Immature natural killer cell (primary cell): ENCODE data around the gene RND3. TPM values are rescaled to one million over a fixed set of nuclear protein-coding genes. Genes with fewer than 3 reads are reported as not detected.

ENCODE experiments used
- DNase-seq, 3 donors: peaks; one replicate each; pipeline ENCODE4 v3.0.0; 2022; ENCODE audit warnings: mixed read lengths in 1 of 3
- H3K27ac Mint-ChIP-seq, 6 donors: one replicate each; pipeline ENCODE4 v1.8.0; 2020; ENCODE audit warnings: mixed read lengths in 6 of 6, mild to moderate bottlenecking in 5 of 6, inconsistent platforms in 4 of 6, moderate library complexity in 3 of 6
- H3K27me3 Mint-ChIP-seq, 3 donors: one replicate each; pipeline ENCODE4 v1.8.0; 2020 to 2021; ENCODE audit warnings: low read depth in 3 of 3, mild to moderate bottlenecking in 3 of 3, mixed read lengths in 3 of 3, moderate library complexity in 3 of 3, inconsistent platforms in 1 of 3
- H3K36me3 Mint-ChIP-seq, 3 donors: one replicate each; pipeline ENCODE4 v1.8.0; 2020; ENCODE audit warnings: mixed read lengths in 3 of 3, inconsistent platforms in 2 of 3, mild to moderate bottlenecking in 2 of 3
- H3K4me1 Mint-ChIP-seq, 2 donors: one replicate each; pipeline ENCODE4 v1.8.0; 2020; ENCODE audit warnings: inconsistent platforms in 2 of 2, mild to moderate bottlenecking in 2 of 2, mixed read lengths in 2 of 2, moderate library complexity in 1 of 2
- H3K4me3 Mint-ChIP-seq, 5 donors: one replicate each; pipeline ENCODE4 v1.8.0; 2020; ENCODE audit warnings: mild to moderate bottlenecking in 5 of 5, mixed read lengths in 5 of 5, inconsistent platforms in 3 of 5, moderate library complexity in 3 of 5
- H3K9me3 Mint-ChIP-seq, 6 donors: one replicate each; pipeline ENCODE4 v1.8.0; 2020; ENCODE audit warnings: mild to moderate bottlenecking in 6 of 6, mixed read lengths in 6 of 6, inconsistent platforms in 4 of 6, moderate library complexity in 3 of 6
- polyA plus RNA-seq, 3 donors: library from polyadenylated mRNA; unstranded; fragments of 300-500 nt; fragmentation: Illumina TruSeq; gene quantifications; one replicate each; pipeline ENCODE4 v1.2.3, GENCODE V29; 2021

RND3 gene
- polyA plus RNA-seq, 3 donors from 2014 or later = not detected

DNA sequence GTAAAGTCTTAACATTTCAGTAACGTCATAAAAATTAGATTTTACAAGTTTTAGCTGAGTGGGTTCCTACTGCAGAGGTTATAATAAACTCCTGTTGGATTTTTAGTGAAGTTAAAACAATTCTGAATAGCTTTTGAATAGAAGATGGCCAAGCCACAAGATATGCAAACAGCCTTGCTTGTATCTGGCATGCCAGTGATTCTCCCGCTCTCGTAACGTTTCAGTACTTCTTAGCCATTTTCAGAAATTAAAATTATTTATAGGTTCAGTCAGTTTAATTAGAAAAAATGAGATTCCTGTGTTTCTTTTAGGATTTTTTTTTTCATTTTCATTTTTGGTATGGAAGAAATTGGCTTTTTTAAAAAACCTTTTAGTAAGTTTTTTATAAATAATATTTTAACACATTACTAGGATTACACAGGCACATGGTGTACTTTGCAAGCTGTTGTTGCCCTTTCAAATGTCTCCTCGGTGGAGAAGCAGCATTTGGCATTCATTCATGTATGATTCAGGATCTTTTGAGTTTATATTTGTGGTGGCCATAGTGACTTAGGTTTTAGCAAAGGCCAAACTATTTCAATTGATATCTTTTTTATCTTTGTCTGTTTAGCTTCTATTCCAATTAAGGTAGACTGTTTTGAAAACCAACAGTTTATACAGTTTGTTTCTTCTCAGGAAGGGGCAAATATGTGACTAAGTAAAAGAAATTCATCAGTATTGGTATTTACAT lies 30.6 kb upstream of the RND3 start:
- Mint-ChIP-seq H3K4me1 (no peaks in the 10 kb centered on the region), H3K27ac (no peak overlapping the region), H3K36me3 (peaks cover 0 to 6% (median 0%) of the 10 kb centered on the region in 3 donors), H3K9me3 (peaks cover 2 to 18% (median 6%) of the 10 kb centered on the region in 6 donors), H3K4me3 (no peak overlapping the region), H3K27me3 (peaks cover 0 to 4% (median 0%) of the 10 kb centered on the region in 3 donors)
- DNase-seq = no peak

- Mint-ChIP-seq H3K36me3 (no peaks in the 10 kb centered on the region), H3K27me3 (peaks cover 0 to 4% (median 0%) of the 10 kb centered on the region in 3 donors), H3K4me3 (no peak overlapping the region), H3K4me1 (no peaks in the 10 kb centered on the region), H3K9me3 (peaks cover 0 to 12% (median 1%) of the 10 kb centered on the region in 6 donors), H3K27ac (no peak overlapping the region)
- DNase-seq = no peak
Measured at GRCh38 chr2:150513647-150514046, 26.2 kb upstream of the RND3 start.

DNA sequence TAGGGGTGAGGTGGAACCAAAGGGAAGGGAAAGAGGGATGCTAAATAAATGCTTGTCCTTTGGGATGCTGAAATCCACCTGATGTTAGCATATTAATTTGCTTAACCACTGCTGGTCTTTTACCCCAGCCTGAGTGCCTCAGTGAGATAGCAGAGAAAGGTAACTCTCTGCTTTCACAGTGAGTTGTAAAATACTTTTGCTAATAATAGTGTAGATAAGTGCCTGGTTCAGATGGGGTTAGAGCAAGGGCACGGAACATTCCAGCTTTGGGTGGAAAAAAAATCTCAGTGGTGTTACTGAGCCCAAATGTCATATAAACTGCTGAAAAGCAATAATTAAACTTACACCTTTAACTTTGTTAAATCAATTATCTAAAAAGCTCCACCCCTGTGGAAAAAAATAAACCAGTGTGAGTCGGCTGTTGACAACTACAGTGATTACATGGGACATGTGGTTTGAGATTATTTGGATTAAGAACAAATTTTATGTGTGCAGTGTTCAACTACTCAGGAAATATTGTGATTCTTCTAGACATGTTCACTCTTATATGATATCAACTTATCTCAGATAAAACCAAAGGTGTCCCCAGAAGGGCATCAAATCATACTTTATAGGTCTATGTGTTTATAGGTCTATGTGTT lies 21.1 kb upstream of the RND3 start:
- Mint-ChIP-seq H3K9me3 (peaks cover 0 to 7% (median 2%) of the 10 kb centered on the region in 6 donors), H3K4me3 (no peak overlapping the region), H3K27me3 (no peaks in the 10 kb centered on the region), H3K4me1 (no peaks in the 10 kb centered on the region), H3K27ac (no peak overlapping the region), H3K36me3 (no peaks in the 10 kb centered on the region)
- no peak for DNase-seq

GRCh38 chr2:150507071-150507470 lies 19.6 kb upstream of the RND3 start:
- peaks cover 0 to 7% (median 2%) of the 10 kb centered on the region in 6 donors for H3K9me3 Mint-ChIP-seq
- no peak overlapping the region for H3K4me3 Mint-ChIP-seq
- H3K27me3 Mint-ChIP-seq = no peaks in the 10 kb centered on the region
- H3K27ac Mint-ChIP-seq = no peak overlapping the region
- no peaks in the 10 kb centered on the region for H3K36me3 Mint-ChIP-seq
- H3K4me1 Mint-ChIP-seq = no peaks in the 10 kb centered on the region
- no peak for DNase-seq

DNA sequence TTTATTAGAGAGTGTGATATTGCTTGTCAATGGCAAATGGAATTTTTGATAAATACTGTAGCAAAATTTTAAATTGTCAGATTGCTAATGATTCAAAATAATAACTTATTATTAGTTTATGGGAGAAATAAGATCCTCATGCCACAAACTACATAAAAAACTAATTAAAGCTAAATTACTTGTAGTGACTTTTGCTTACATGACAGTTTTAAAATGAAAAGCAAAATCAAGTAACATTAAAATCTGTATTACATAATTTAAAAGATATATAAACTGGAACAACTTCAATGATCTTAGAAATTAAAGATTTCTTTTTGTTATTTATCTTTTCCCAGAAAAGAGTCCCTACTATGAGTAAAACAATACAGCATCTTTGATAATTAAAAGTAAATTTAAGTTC lies 17.7 kb upstream of the RND3 start:
- Mint-ChIP-seq H3K27me3 (peaks cover 0 to 2% (median 0%) of the 10 kb centered on the region in 3 donors), H3K27ac (no peak overlapping the region), H3K9me3 (peaks cover 0 to 6% (median under 1%) of the 10 kb centered on the region in 6 donors), H3K4me3 (no peak overlapping the region), H3K36me3 (no peaks in the 10 kb centered on the region), H3K4me1 (no peaks in the 10 kb centered on the region)
- no peak for DNase-seq

DNA sequence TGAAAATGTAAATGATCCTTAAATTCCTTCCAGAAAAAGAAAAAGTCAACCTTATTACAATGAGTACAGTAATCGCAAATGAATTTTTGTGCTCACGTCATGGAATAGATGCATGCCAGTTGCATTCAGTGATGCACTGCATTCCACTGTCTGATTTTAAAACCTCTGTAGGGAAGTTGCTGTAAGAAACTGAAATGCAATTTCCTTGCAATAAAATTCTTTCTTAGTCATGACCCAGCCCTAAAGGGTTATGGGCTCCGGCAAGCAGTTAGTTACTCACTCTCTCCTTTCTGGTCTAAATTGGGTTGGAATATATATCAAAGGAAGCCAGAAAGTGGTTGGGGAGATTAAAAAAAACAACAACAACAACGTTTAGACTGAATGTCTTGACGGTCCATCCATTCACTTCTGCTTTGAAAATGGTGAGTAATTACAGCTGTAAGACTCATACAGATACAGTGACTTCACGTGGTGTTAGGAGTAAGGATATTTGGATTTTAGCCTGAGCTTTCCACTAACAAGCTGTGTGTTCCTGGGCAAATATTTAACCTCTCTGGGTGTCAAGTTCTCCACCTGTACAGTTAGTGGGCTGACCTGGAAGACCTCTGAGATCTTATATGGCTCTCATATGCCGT lies 8.6 kb upstream of the RND3 start:
- peaks cover 0 to 2% (median 0%) of the 10 kb centered on the region in 3 donors for H3K27me3 Mint-ChIP-seq
- H3K36me3 Mint-ChIP-seq = no peaks in the 10 kb centered on the region
- peaks cover 0 to 13% (median 3%) of the 10 kb centered on the region in 6 donors for H3K9me3 Mint-ChIP-seq
- H3K27ac Mint-ChIP-seq = no peak overlapping the region
- H3K4me3 Mint-ChIP-seq = no peak overlapping the region
- no peaks in the 10 kb centered on the region for H3K4me1 Mint-ChIP-seq
- DNase-seq = no peak

DNA sequence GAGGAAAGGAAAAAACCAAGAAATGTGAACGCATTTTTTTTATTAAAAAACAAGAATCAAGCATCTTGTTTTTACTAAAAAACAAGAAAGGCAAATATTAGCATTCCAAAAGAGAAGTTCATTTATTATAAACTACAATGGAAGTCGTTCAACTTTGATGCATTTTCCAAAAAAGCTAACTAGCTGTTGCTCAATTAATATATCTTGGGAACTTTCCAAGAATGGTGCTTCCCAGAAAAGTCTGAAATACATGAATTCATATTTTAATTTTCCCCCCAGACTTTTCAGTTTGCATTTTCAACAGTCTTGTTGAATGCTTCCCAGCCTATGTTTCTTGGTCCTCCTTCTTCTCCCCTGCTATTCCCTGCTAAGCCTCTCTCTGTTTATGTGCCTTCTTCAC lies 7.5 kb upstream of the RND3 start:
- peaks cover 0 to 13% (median 3%) of the 10 kb centered on the region in 6 donors for H3K9me3 Mint-ChIP-seq
- DNase-seq = no peak
- H3K27me3 Mint-ChIP-seq = peaks cover 0 to 2% (median 0%) of the 10 kb centered on the region in 3 donors
- no peak overlapping the region for H3K27ac Mint-ChIP-seq
- H3K36me3 Mint-ChIP-seq = no peaks in the 10 kb centered on the region
- H3K4me1 Mint-ChIP-seq = no peaks in the 10 kb centered on the region
- H3K4me3 Mint-ChIP-seq = no peak overlapping the region

- Mint-ChIP-seq H3K27me3 (peaks cover 0 to 2% (median 0%) of the 10 kb centered on the region in 3 donors), H3K9me3 (peaks cover 0 to 10% (median 3%) of the 10 kb centered on the region in 6 donors), H3K4me3 (no peak overlapping the region), H3K4me1 (no peaks in the 10 kb centered on the region), H3K27ac (no peak overlapping the region), H3K36me3 (no peaks in the 10 kb centered on the region)
- DNase-seq = no peak
Measured at GRCh38 chr2:150494234-150494945, 6.9 kb upstream of the RND3 start.

DNA sequence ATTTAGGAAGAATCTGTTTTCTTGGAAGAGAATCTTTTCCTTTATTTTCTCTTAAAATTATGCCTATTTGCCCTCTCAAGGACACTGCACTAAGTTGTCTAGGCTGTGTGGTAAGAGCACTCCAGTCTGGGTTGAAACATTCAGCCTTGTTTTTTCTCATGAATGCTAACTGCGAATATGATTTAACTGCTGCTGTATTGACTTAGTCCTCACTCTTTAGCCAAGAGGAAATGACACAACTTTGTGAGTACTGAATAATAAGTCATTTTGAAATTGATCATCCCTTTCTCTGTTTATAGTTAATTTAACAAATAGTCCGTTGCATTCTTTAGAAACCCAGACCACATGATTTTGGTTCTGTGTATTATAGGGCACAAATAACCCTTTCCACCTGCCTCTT lies 4.5 kb upstream of the RND3 start:
- DNase-seq = no peak
- no peaks in the 10 kb centered on the region for H3K36me3 Mint-ChIP-seq
- H3K4me3 Mint-ChIP-seq = no peak overlapping the region
- H3K9me3 Mint-ChIP-seq = peaks cover 0 to 14% (median 4%) of the 10 kb centered on the region in 6 donors
- H3K27me3 Mint-ChIP-seq = peaks cover 0 to 4% (median 2%) of the 10 kb centered on the region in 3 donors
- H3K27ac Mint-ChIP-seq = no peak overlapping the region
- no peaks in the 10 kb centered on the region for H3K4me1 Mint-ChIP-seq

GRCh38 chr2:150491430-150491829 lies 4.0 kb upstream of the RND3 start:
- Mint-ChIP-seq H3K36me3 (no peaks in the 10 kb centered on the region), H3K27ac (no peak overlapping the region), H3K4me3 (no peak overlapping the region), H3K27me3 (peaks cover 0 to 5% (median 2%) of the 10 kb centered on the region in 3 donors), H3K4me1 (no peaks in the 10 kb centered on the region), H3K9me3 (peaks cover 0 to 14% (median 6%) of the 10 kb centered on the region in 6 donors)
- DNase-seq = no peak

DNA sequence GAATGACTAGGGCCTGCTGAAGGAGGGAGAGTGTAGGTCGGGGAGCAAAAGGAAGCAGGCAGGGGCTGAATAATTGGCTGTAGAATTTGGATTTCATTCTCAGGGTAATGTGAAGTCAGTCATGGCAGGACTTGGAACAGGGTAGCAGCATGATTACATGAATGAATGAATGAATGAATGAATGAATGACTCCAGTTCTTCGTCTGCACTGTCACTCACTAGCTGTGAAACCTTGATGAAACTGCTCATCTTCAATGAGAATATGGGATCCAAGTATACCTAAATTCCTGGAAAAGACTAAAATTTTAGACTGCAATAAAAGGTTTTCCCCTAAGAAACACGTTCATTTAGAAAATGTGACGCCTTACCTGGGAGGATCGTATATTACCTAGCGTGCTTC lies 3.0 kb upstream of the RND3 start:
- Mint-ChIP-seq H3K4me3 (no peak overlapping the region), H3K27me3 (peaks cover 2 to 9% (median 4%) of the 10 kb centered on the region in 3 donors), H3K36me3 (no peaks in the 10 kb centered on the region), H3K4me1 (no peaks in the 10 kb centered on the region), H3K9me3 (peaks cover 0 to 14% (median 4%) of the 10 kb centered on the region in 6 donors), H3K27ac (no peak overlapping the region)
- DNase-seq = no peak

DNA sequence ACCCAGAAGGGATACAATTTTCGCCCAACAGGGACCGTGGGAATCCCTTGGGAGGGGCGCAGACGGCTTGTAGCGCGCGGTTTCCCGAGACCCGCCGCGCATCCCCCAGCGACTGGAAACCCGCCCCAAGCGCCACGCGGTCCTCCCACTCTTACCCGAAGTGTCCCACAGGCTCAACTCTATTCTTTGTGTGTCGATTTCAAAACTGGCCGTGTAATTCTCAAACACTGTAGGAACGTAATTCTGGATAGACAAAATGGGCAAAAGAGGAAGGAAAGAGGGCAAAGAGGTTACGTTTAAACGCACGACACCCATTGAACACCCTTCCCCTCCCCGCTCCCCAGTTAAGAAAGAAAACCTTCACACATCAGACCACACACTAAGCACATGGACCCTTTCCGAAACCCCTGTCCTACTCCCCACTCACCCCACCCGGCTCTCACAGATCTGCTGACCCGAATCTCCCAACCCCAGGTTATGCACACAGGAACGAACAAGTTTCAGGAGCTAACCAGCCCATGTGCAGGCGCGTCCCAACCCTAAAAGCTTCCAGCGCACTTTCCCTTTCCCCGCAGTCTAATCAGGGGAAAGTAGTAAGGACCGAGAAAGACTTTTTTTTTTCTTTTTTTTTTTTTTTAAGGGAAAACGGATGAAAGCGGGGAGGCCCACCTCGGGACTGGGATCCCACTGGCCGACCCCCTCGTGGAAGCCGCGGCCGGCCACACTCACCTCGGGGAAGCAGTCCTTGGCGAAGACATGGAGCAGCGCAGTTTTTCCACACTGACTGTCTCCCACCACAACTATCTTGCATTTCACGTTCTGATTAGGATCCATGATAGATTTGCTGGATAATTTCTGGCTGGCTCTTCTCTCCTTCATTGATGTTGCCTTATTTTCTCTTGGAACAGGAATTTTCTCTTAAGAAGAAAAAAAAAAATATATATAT lies 655 bp downstream of the RND3 start:
- peaks cover 0 to 5% (median 3%) of the 10 kb centered on the region in 6 donors for H3K9me3 Mint-ChIP-seq
- H3K27ac Mint-ChIP-seq = no peak overlapping the region
- DNase-seq = no peak
- H3K4me3 Mint-ChIP-seq = no peak overlapping the region
- peaks cover 4 to 9% (median 7%) of the 10 kb centered on the region in 3 donors for H3K27me3 Mint-ChIP-seq
- no peaks in the 10 kb centered on the region for H3K36me3 Mint-ChIP-seq
- no peaks in the 10 kb centered on the region for H3K4me1 Mint-ChIP-seq
